Measurements from ENCODE around the gene FCHSD2. TPM values are rescaled to one million over a fixed set of nuclear protein-coding genes. Genes with fewer than 3 reads are reported as not detected.

FCHSD2 gene
- total and polyA plus RNA-seq, 2 of the 13 experiments (the other 11 are each of a cell fraction or from before 2014, with no cell fraction given), result 20.5 to 24.8 TPM

DNA sequence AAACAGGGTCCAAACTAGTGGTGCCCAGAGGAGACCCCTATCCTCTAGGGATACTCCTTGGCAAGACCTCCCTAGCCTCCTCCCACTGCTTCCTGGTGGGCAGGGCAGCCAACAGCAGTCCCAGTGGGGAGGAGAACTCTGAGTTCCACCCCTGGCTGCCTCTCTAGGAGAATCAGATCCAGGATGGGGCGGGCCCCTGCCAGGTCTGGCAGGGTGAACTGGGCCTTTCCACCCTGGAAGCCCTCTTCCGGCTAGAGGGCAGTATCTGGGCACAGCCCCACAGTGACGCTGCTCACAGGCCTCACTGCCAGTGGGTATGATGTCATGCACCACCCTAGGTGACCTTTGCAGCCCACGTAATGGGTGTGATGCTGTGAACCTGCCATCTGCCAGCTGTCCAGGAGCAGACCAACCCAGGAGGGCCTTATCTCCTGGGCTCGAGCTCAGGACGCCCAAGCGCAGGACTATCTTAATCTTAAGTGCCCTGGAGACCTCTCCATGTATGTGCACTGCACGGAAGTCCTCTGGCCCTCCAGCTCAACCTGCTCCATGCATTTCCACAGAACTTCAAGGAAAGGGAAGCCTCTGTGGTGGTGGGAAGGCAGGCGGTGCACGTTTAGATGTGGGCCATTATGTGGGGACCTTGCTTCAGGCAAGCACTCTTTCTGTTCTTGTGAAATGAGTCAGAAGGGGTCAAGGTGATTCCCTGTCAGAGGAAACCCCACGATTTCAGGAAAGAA, 31.8 kb upstream of the FCHSD2 start (continued):
- TF ChIP-seq HOXA3 (CRISPR knock-in tag; IDR thresholded peaks at IDR 0.05), result 0 out of 2 replicates have a peak, but pooled peaks have one; percentile 6
- TF ChIP-seq, protein P1, sequence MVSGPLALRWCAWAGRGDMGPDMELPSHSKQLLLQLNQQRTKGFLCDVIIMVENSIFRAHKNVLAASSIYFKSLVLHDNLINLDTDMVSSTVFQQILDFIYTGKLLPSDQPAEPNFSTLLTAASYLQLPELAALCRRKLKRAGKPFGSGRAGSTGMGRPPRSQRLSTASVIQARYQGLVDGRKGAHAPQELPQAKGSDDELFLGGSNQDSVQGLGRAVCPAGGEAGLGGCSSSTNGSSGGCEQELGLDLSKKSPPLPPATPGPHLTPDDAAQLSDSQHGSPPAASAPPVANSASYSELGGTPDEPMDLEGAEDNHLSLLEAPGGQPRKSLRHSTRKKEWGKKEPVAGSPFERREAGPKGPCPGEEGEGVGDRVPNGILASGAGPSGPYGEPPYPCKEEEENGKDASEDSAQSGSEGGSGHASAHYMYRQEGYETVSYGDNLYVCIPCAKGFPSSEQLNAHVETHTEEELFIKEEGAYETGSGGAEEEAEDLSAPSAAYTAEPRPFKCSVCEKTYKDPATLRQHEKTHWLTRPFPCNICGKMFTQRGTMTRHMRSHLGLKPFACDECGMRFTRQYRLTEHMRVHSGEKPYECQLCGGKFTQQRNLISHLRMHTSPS (CRISPR knock-in tag; IDR thresholded peaks at IDR 0.05; ENCODE audit: low read depth), result peak; percentile 89
- TF ChIP-seq, protein P2, sequence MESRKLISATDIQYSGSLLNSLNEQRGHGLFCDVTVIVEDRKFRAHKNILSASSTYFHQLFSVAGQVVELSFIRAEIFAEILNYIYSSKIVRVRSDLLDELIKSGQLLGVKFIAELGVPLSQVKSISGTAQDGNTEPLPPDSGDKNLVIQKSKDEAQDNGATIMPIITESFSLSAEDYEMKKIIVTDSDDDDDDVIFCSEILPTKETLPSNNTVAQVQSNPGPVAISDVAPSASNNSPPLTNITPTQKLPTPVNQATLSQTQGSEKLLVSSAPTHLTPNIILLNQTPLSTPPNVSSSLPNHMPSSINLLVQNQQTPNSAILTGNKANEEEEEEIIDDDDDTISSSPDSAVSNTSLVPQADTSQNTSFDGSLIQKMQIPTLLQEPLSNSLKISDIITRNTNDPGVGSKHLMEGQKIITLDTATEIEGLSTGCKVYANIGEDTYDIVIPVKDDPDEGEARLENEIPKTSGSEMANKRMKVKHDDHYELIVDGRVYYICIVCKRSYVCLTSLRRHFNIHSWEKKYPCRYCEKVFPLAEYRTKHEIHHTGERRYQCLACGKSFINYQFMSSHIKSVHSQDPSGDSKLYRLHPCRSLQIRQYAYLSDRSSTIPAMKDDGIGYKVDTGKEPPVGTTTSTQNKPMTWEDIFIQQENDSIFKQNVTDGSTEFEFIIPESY (CRISPR knock-in tag; IDR thresholded peaks at IDR 0.05), result no peak
- TF ChIP-seq, protein P3, sequence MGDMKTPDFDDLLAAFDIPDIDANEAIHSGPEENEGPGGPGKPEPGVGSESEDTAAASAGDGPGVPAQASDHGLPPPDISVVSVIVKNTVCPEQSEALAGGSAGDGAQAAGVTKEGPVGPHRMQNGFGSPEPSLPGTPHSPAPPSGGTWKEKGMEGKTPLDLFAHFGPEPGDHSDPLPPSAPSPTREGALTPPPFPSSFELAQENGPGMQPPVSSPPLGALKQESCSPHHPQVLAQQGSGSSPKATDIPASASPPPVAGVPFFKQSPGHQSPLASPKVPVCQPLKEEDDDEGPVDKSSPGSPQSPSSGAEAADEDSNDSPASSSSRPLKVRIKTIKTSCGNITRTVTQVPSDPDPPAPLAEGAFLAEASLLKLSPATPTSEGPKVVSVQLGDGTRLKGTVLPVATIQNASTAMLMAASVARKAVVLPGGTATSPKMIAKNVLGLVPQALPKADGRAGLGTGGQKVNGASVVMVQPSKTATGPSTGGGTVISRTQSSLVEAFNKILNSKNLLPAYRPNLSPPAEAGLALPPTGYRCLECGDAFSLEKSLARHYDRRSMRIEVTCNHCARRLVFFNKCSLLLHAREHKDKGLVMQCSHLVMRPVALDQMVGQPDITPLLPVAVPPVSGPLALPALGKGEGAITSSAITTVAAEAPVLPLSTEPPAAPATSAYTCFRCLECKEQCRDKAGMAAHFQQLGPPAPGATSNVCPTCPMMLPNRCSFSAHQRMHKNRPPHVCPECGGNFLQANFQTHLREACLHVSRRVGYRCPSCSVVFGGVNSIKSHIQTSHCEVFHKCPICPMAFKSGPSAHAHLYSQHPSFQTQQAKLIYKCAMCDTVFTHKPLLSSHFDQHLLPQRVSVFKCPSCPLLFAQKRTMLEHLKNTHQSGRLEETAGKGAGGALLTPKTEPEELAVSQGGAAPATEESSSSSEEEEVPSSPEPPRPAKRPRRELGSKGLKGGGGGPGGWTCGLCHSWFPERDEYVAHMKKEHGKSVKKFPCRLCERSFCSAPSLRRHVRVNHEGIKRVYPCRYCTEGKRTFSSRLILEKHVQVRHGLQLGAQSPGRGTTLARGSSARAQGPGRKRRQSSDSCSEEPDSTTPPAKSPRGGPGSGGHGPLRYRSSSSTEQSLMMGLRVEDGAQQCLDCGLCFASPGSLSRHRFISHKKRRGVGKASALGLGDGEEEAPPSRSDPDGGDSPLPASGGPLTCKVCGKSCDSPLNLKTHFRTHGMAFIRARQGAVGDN (CRISPR knock-in tag; IDR thresholded peaks at IDR 0.05), result peak; percentile 78
- TF ChIP-seq, protein P4, sequence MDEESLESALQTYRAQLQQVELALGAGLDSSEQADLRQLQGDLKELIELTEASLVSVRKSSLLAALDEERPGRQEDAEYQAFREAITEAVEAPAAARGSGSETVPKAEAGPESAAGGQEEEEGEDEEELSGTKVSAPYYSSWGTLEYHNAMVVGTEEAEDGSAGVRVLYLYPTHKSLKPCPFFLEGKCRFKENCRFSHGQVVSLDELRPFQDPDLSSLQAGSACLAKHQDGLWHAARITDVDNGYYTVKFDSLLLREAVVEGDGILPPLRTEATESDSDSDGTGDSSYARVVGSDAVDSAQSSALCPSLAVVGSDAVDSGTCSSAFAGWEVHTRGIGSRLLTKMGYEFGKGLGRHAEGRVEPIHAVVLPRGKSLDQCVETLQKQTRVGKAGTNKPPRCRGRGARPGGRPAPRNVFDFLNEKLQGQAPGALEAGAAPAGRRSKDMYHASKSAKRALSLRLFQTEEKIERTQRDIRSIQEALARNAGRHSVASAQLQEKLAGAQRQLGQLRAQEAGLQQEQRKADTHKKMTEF (CRISPR knock-in tag; IDR thresholded peaks at IDR 0.05), result no peak
- TF ChIP-seq, protein P5, sequence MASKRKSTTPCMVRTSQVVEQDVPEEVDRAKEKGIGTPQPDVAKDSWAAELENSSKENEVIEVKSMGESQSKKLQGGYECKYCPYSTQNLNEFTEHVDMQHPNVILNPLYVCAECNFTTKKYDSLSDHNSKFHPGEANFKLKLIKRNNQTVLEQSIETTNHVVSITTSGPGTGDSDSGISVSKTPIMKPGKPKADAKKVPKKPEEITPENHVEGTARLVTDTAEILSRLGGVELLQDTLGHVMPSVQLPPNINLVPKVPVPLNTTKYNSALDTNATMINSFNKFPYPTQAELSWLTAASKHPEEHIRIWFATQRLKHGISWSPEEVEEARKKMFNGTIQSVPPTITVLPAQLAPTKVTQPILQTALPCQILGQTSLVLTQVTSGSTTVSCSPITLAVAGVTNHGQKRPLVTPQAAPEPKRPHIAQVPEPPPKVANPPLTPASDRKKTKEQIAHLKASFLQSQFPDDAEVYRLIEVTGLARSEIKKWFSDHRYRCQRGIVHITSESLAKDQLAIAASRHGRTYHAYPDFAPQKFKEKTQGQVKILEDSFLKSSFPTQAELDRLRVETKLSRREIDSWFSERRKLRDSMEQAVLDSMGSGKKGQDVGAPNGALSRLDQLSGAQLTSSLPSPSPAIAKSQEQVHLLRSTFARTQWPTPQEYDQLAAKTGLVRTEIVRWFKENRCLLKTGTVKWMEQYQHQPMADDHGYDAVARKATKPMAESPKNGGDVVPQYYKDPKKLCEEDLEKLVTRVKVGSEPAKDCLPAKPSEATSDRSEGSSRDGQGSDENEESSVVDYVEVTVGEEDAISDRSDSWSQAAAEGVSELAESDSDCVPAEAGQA (IDR thresholded peaks at IDR 0.05; ENCODE audit: low read depth), result no peak
- TF ChIP-seq, protein P5 (CRISPR knock-in tag; IDR thresholded peaks at IDR 0.05; ENCODE audit: borderline replicate concordance), result no peak
